Activated naive CD4-positive, alpha-beta T cell (primary cell): ENCODE data around the gene LRRC1.

Source experiments
- DNase-seq, 4 experiments: peaks; one replicate each; lab custom pipeline; 2025; lab: John Stamatoyannopoulos, UW

LRRC1 gene

GRCh38 chr6:53925891-53926290 is 131.1 kb downstream of the LRRC1 start:
- no peak for DNase-seq

- DNase-seq: no peak
Observed at GRCh38 chr6:53926505-53926904, 131.7 kb downstream of the LRRC1 start.

- DNase-seq: no peak
Observed at GRCh38 chr6:53928641-53929040, 133.8 kb downstream of the LRRC1 start.

GRCh38 chr6:53929041-53929820 is 134.4 kb downstream of the LRRC1 start:
- DNase-seq: no peak

- no peak for DNase-seq
Observed at GRCh38 chr6:53929821-53930120, 135.0 kb downstream of the LRRC1 start.

- no peak for DNase-seq
Observed at GRCh38 chr6:53930330-53930729, 135.5 kb downstream of the LRRC1 start.

- DNase-seq: no peak
Observed at GRCh38 chr6:53931086-53931485, 136.3 kb downstream of the LRRC1 start.

GRCh38 chr6:53932516-53932915 is 137.7 kb downstream of the LRRC1 start:
- no peak for DNase-seq

GRCh38 chr6:53934023-53934422 is 139.2 kb downstream of the LRRC1 start:
- DNase-seq: no peak

GRCh38 chr6:53937461-53937860 is 142.7 kb downstream of the LRRC1 start:
- no peak for DNase-seq

- DNase-seq: no peak
Observed at GRCh38 chr6:53938810-53939209, 144.0 kb downstream of the LRRC1 start.

GRCh38 chr6:53939830-53940229 is 145.0 kb downstream of the LRRC1 start:
- no peak for DNase-seq

- DNase-seq: no peak
Observed at GRCh38 chr6:53943395-53943794, 148.6 kb downstream of the LRRC1 start.

- DNase-seq: no peak
Observed at GRCh38 chr6:53944091-53944490, 149.3 kb downstream of the LRRC1 start.

GRCh38 chr6:53944543-53944942 is 149.7 kb downstream of the LRRC1 start:
- DNase-seq: no peak

GRCh38 chr6:53945765-53946407 is 151.1 kb downstream of the LRRC1 start:
- DNase-seq: no peak

- no peak for DNase-seq
Observed at GRCh38 chr6:53947780-53948179, 153.0 kb downstream of the LRRC1 start.

- no peak for DNase-seq
Observed at GRCh38 chr6:53951383-53951782, 156.6 kb downstream of the LRRC1 start.

GRCh38 chr6:53956068-53956711 is 161.4 kb downstream of the LRRC1 start:
- no peak for DNase-seq

GRCh38 chr6:53956804-53957203 is 162.0 kb downstream of the LRRC1 start:
- no peak for DNase-seq

GRCh38 chr6:53959717-53960116 is 164.9 kb downstream of the LRRC1 start:
- no peak for DNase-seq

GRCh38 chr6:53960311-53960710 is 165.5 kb downstream of the LRRC1 start:
- no peak for DNase-seq

- DNase-seq: no peak
Observed at GRCh38 chr6:53961679-53962370, 167.0 kb downstream of the LRRC1 start.
